ENCODE results near the gene NANOS3. TPM values are rescaled to one million over a fixed set of nuclear protein-coding genes. Genes with fewer than 3 reads are reported as not detected.

The NANOS3 gene
- total and polyA plus RNA-seq, 9 of the 15 experiments (the other 6 are each of a cell fraction or from before 2014, with no cell fraction given): not detected

GRCh38 chr19:13838435-13839129, 38.4 kb upstream of the NANOS3 start (continued):
- TF ChIP-seq SP1 (CRISPR knock-in tag; IDR thresholded peaks at IDR 0.05) (no peak), MTA3 (IDR thresholded peaks at IDR 0.05; ENCODE audit: borderline replicate concordance) (no peak), NFIC (IDR thresholded peaks at IDR 0.05) (no peak), HNRNPH1 (optimal IDR thresholded peaks at IDR 0.05; ENCODE audit: low read depth, low read length) (no peak), PHF21A (IDR thresholded peaks at IDR 0.05; ENCODE audit: borderline replicate concordance, low read depth) (no peak), ZNF77 (CRISPR knock-in tag; IDR thresholded peaks at IDR 0.05) (no peak), SAP30 (IDR thresholded peaks at IDR 0.05; ENCODE audit: borderline replicate concordance, insufficient read depth, low read depth, low read length, poor library complexity, severe bottlenecking) (no peak), ZNF766 (CRISPR knock-in tag; conservative IDR thresholded peaks at IDR 0.05) (no peak), SMARCE1 (IDR thresholded peaks at IDR 0.05) (no peak), ZNF232 (CRISPR knock-in tag; IDR thresholded peaks at IDR 0.05) (no peak), ZBTB40 (IDR thresholded peaks at IDR 0.05) (no peak), ZBTB40 (CRISPR knock-in tag; IDR thresholded peaks at IDR 0.05) (no peak), SRSF9 (IDR thresholded peaks at IDR 0.05; ENCODE audit: borderline replicate concordance, low read depth, low read length) (no peak), ZNF780A (CRISPR knock-in tag; IDR thresholded peaks at IDR 0.05) (no peak), SIN3A (IDR thresholded peaks at IDR 0.05; ENCODE audit: borderline replicate concordance in 2 of 2, control insufficient read depth in 1 of 2, low read depth in 2 of 2, low read length in 2 of 2) (0 out of 4 replicates have a peak, but pooled peaks of 1 of the 2 experiments have one; percentile 11), NFIX (CRISPR knock-in tag; IDR thresholded peaks at IDR 0.05; ENCODE audit: low read depth) (no peak), HDAC1 (IDR thresholded peaks at IDR 0.05) (no peak), PTBP1 (IDR thresholded peaks at IDR 0.05; ENCODE audit: low read depth, low read length) (no peak), CSDE1 (IDR thresholded peaks at IDR 0.05) (no peak), THRB (CRISPR knock-in tag; conservative IDR thresholded peaks at IDR 0.05) (no peak)
